Measurements from ENCODE around the gene LIMD2.

LIMD2 gene

DNA sequence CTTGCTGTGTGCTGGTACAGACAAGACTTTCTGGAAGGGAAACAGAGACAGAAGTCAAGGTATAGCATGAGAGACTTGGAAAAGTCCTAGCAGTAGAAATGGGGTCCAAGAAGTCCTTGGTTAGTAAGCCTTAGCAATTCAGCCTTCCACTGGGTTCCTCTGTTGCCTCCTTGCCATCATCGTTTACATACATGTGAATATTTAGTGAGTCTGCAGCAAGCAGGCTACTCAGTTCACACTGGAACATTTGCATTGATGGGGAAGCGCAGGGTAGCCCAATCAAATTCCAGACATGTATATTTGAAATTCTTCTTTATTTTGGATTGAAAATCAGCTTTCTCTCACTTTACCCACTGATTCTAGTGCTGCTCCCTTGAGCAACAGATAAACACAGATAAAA is 27.1 kb downstream of the LIMD2 start:
- H3K4me3 ChIP-seq (ENCODE audit: low read length): no peak overlapping the region
- no peak for DNase-seq
- no peaks in the 10 kb centered on the region for H3F3A ChIP-seq (ENCODE audit: insufficient read depth, low read length)
- no peaks in the 10 kb centered on the region for H3K79me2 ChIP-seq (ENCODE audit: low read length)
- H3K4me2 ChIP-seq (ENCODE audit: low read depth, low read length): no peak overlapping the region
- no peaks in the 10 kb centered on the region for H4K20me1 ChIP-seq (ENCODE audit: insufficient read depth, low read length)
- no peaks in the 10 kb centered on the region for H3K36me3 ChIP-seq (replicated peaks; ENCODE audit: insufficient read depth, low read length)
- H3K27me3 ChIP-seq (replicated peaks; ENCODE audit: insufficient read depth, low read length): no peaks in the 10 kb centered on the region
- H3K27ac ChIP-seq (ENCODE audit: low read length): no peak overlapping the region
- TF ChIP-seq EZH2phosphoT487 (IDR thresholded peaks at IDR 0.05; ENCODE audit: low read length): no peak
- TF ChIP-seq EZH2 (optimal IDR thresholded peaks at IDR 0.05; ENCODE audit: low read depth, low read length): no peak
- TF ChIP-seq CTCF (IDR thresholded peaks at IDR 0.05; ENCODE audit: low read length): no peak
- no peak overlapping the region for H2AFZ ChIP-seq (ENCODE audit: low read length)
- H3K9me2 ChIP-seq (replicated peaks; ENCODE audit: insufficient read depth, low read length): no peaks in the 10 kb centered on the region
- no peaks in the 10 kb centered on the region for H3K4me1 ChIP-seq (ENCODE audit: low read length)
- H3K9ac ChIP-seq (ENCODE audit: low read length): no peak overlapping the region
- no peaks in the 10 kb centered on the region for H3K9me3 ChIP-seq (replicated peaks; ENCODE audit: insufficient read depth, low read length)

GRCh38 chr17:63665527-63666214 is 34.3 kb downstream of the LIMD2 start:
- Histone ChIP-seq H3K4me1 (ENCODE audit: low read length) (no peaks in the 10 kb centered on the region), H2AFZ (ENCODE audit: low read length) (no peak overlapping the region), H4K20me1 (ENCODE audit: insufficient read depth, low read length) (no peaks in the 10 kb centered on the region), H3K4me2 (ENCODE audit: low read depth, low read length) (no peak overlapping the region), H3K27ac (ENCODE audit: low read length) (no peak overlapping the region), H3K4me3 (ENCODE audit: low read length) (no peak overlapping the region), H3K27me3 (replicated peaks; ENCODE audit: insufficient read depth, low read length) (no peaks in the 10 kb centered on the region), H3K9ac (ENCODE audit: low read length) (no peak overlapping the region), H3F3A (ENCODE audit: insufficient read depth, low read length) (no peaks in the 10 kb centered on the region), H3K79me2 (ENCODE audit: low read length) (no peaks in the 10 kb centered on the region), H3K36me3 (replicated peaks; ENCODE audit: insufficient read depth, low read length) (no peaks in the 10 kb centered on the region; the same call in 1 of the 2 replicates), H3K9me2 (replicated peaks; ENCODE audit: insufficient read depth, low read length) (no peaks in the 10 kb centered on the region), H3K9me3 (replicated peaks; ENCODE audit: insufficient read depth, low read length) (no peaks in the 10 kb centered on the region)
- TF ChIP-seq CTCF (IDR thresholded peaks at IDR 0.05; ENCODE audit: low read length): no peak
- no peak for TF ChIP-seq EZH2 (optimal IDR thresholded peaks at IDR 0.05; ENCODE audit: low read depth, low read length)
- no peak for TF ChIP-seq EZH2phosphoT487 (IDR thresholded peaks at IDR 0.05; ENCODE audit: low read length)
- DNase-seq: no peak

- no peak overlapping the region for H3K27ac ChIP-seq (ENCODE audit: low read length)
- H4K20me1 ChIP-seq (ENCODE audit: insufficient read depth, low read length): no peaks in the 10 kb centered on the region
- H3K9me2 ChIP-seq (replicated peaks; ENCODE audit: insufficient read depth, low read length): no peaks in the 10 kb centered on the region
Observed at GRCh38 chr17:63659850-63660249, 40.1 kb downstream of the LIMD2 start.

More at GRCh38 chr17:63659850-63660249, 40.1 kb downstream of the LIMD2 start:
- Histone ChIP-seq H3K4me2 (ENCODE audit: low read depth, low read length) (no peak overlapping the region), H3K9ac (ENCODE audit: low read length) (no peak overlapping the region), H3F3A (ENCODE audit: insufficient read depth, low read length) (no peaks in the 10 kb centered on the region), H3K36me3 (replicated peaks; ENCODE audit: insufficient read depth, low read length) (no peaks in the 10 kb centered on the region; the same call in 1 of the 2 replicates), H3K27me3 (replicated peaks; ENCODE audit: insufficient read depth, low read length) (no peaks in the 10 kb centered on the region), H3K9me3 (replicated peaks; ENCODE audit: insufficient read depth, low read length) (no peaks in the 10 kb centered on the region), H3K79me2 (ENCODE audit: low read length) (no peaks in the 10 kb centered on the region), H2AFZ (ENCODE audit: low read length) (no peak overlapping the region), H3K4me1 (ENCODE audit: low read length) (no peaks in the 10 kb centered on the region), H3K4me3 (ENCODE audit: low read length) (no peak overlapping the region)
- no peak for DNase-seq
- TF ChIP-seq EZH2 (optimal IDR thresholded peaks at IDR 0.05; ENCODE audit: low read depth, low read length): no peak
- no peak for TF ChIP-seq CTCF (IDR thresholded peaks at IDR 0.05; ENCODE audit: low read length)
- no peak for TF ChIP-seq EZH2phosphoT487 (IDR thresholded peaks at IDR 0.05; ENCODE audit: low read length)
